Stimulated activated CD8-positive, alpha-beta memory T cell treated with anti-CD3 and anti-CD28 coated beads, Interleukin-7, amount 100 ng/mL, for 24 hours (primary cell): Measurements from ENCODE around the gene PCBP3.
"Not testable (repeated sequence)": the region's sequence is repeated elsewhere in the genome, so short reads cannot be mapped to it uniquely, and the experiment has no call there.

ENCODE experiments used
- DNase-seq: peaks from one replicate; pipeline ENCODE4 v3.0.0-alpha.2; 2020; ENCODE audit warnings: low read depth

The PCBP3 gene

DNA sequence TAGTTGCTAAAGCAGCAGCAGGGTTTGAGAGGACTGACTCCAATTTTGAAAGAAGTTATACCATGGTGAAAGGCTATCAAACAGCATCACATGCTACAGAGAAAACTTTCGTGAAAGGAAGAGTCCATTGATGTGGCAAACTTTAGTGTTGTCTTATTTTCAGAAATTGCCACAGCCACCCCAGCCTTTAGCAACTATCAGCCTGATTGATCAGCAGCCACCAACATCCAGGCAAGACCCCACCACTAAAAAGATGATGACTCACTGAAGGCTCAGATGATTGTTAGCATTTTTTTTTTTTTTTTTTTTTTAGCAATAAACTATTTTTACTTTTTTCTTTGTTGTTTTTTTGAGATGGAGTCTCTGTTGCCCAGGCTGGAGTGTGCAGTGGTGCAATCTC, 35.3 kb downstream of the PCBP3 start:
- DNase-seq = not testable (repeated sequence)

DNA sequence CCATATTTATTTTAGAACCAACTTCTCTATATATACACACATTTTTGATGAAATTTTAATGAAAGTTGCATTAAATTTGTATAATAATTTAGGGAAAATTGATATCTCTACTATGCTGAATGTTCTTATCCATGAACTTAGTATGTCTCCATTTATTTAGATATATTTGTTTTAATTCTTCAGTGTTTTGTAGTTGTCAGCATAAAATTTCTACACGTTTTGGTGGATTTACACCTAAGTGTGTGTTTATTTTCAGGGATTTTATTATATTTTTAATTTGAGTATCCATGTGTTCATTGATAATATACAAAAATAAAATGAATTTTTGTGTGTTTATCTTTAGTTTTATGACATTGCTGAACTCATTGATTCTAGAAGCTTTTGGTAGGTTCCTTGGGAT, 36.7 kb downstream of the PCBP3 start:
- DNase-seq = no peak

- no peak for DNase-seq
These were observed 51.6 kb downstream of the PCBP3 start for GRCh38 chr21:45695086-45695485.

DNA sequence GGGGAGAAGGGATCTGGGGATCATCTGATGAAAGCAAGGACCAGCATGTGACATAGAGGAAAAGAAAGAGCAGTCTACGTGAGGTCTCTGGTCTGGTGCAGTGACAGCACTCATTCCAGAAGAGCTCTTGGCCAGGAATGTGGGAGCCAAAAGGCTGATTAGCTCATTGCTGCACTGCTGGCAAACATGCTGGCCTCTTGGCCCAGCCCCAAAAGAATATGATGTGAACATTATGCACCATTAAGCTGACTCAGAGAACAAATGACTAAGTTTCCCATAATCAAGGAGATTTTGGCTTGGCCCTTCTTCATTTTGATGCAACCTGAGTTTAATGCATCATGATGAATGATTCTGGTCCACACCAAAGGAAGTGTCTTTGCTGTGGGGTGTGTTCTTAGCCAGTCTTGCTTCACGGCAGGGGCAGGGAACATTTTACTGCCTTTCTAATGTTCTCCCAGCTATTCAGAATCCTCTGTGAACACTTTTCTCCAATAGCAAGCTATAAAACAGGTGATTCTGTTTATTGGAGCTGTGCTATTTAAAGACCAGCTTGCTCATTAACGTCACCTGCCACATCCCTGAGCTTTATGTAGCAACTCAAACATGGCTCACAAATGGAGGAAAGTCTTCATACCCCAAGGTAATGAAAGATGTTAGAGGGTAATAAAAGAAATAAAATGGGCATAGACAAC, 55.1 kb downstream of the PCBP3 start:
- no peak for DNase-seq

DNA sequence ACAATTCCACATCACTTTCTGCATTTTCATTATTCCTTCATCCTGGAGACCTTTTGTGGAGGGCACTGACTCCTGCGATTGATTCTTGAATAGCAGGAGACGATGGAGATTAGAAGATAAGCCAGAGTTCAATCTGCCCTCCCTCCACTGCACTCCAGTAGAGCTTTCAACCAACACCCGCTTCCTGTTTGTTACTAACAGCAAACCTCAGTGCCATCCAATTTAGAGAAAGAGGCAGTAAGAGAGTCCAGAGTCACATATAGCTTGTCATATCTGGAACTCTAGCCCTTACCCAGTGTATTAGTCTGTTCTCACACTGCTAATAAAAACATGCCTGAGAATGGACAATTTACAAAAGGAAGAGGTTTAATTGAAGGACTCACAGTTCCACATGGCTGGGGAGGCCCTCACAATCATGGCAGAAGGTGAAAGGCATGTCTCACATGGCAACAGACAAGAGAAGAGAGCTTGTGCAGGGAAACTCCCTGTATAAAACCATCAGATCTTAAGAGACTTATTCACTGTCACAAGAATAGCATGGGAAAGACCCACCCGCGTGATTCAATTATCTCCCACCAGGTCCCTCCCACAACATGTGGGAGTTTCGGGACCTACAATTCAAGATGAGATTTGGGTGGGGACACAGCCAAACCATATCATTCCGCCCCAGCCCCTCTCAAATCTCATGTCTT, 55.9 kb downstream of the PCBP3 start:
- no peak for DNase-seq

- no peak for DNase-seq
These were observed 56.4 kb downstream of the PCBP3 start for GRCh38 chr21:45699966-45700365.

DNA sequence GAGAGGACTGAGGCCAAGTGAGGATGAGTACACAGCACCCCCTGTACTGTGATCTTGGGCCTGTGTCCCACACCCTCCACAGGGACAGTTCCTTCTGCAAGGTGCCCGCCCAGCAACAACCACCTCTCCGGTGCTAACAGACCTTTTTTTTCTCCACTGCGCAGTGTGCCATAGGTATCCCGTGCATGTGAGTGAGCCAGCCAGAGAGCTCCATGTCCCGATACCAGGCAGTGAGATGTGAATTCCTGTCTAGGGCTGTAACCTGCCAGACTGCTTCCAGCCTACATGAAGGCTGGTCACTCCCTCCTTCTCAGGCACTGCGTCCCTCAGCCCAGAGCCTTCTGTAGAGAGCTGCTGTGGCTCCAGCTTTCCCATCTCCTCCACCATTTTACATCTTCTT, 56.9 kb downstream of the PCBP3 start:
- DNase-seq = no peak

DNA sequence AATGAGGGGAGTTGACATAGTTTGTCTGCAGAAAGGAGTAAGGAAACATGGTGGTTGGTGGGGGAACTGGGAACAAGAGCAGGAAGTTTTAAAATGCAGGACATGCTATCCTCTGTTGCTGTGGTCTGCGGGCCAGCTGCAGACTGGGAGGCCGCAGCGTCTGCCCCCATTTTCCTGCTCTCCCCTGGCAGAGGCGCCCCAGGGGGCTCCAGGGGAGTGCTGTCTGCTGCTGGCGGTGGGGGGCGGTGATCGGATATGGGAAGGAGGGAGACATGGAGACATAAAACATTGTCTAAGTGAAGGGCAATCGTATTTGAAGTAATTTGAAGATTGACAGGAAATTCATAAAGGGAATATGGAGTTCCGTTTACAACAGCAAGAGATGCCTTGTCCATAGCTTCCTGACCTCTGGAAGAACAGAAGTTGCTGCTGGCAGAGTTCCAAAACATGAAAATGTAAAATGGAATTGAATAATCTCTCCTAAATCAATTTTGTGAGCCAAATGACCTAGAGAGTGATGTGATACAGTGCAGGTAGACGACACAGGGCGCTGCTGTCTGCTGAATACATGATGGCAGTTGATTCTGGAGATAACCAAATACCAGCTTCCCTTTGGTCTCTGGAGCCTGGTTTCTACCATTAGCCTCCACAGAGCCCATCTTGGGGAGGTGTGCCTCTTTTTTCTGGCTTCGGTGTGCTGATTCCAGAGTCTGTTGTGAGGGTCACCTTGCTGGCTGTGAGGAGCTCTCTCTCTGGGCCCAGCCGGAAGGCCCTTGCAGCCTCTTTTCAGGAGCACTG, 61.0 kb downstream of the PCBP3 start:
- no peak for DNase-seq

- no peak for DNase-seq
These were observed 62.8 kb downstream of the PCBP3 start for GRCh38 chr21:45706299-45706698.

DNA sequence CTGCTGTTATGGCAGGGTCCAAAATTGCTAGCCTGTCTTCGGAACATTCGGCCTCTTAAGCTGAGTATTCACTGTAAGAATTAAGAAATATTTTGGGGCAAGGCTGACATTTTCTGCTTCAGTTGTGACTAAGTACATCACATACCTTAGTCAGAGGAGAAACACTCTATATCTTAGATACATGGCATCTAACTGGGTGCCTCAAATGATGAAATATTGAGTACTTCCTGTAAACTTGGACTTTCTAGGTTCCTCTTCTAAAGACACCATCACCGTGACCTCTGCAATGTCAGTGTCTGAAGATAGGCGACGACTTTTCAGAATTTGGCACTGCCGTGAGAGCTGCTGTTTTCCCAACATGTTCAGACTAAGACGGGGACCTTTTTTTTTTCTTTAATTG, 65.6 kb downstream of the PCBP3 start:
- no peak for DNase-seq

- DNase-seq = no peak
These were observed 66.3 kb downstream of the PCBP3 start for GRCh38 chr21:45709696-45710268.

DNA sequence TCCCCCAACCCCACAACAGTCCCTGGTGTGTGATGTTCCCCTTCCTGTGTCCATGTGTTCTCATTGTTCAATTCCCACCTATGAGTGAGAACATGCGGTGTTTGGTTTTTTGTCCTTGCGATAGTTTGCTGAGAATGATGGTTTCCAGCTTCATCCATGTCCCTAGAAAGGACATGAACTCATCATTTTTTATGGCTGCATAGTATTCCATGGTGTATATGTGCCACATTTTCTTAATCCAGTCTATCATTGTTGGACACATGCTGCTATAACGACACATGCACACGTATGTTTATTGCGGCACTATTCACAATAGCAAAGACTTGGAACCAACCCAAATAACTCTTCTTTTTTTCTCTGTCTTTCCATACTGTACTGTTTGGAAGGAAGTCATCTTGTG, 66.8 kb downstream of the PCBP3 start:
- DNase-seq = not testable (repeated sequence)

- no peak for DNase-seq
These were observed 70.1 kb downstream of the PCBP3 start for GRCh38 chr21:45713613-45714012.

- no peak for DNase-seq
These were observed 71.9 kb downstream of the PCBP3 start for GRCh38 chr21:45715441-45715840.

- no peak for DNase-seq
These were observed 74.9 kb downstream of the PCBP3 start for GRCh38 chr21:45718413-45718812.

DNA sequence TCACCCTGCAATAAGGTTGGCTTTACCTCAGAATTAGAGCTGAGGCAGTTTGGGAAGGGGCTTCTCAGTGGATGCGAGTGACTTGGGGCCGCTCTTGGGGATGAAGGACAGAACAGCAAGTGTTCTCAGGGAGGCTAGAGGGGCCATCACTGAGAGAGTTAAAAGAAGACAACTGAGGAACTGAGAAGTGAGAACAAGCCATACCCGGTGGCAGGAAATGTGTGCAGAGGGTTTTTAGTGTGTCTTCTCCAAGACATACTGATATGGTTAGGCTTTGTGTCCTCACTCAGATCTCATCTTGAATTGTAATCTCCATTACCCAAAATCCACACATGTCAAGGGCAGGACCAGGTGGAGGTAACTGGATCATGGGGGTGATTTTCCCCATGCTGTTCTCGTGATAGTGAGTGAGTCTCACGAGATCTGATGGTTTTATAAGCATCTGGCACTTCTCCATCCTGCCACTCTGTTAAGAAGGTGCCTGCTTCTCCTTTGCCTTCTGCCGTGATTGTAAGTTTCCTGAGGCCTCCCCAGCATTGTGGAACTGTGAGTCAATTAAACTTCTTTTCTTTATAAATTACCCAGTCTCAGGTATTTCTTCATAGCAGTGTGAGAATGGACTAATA, 75.8 kb downstream of the PCBP3 start:
- no peak for DNase-seq

GRCh38 chr21:45720204-45720603, 76.7 kb downstream of the PCBP3 start:
- not testable (repeated sequence) for DNase-seq

DNA sequence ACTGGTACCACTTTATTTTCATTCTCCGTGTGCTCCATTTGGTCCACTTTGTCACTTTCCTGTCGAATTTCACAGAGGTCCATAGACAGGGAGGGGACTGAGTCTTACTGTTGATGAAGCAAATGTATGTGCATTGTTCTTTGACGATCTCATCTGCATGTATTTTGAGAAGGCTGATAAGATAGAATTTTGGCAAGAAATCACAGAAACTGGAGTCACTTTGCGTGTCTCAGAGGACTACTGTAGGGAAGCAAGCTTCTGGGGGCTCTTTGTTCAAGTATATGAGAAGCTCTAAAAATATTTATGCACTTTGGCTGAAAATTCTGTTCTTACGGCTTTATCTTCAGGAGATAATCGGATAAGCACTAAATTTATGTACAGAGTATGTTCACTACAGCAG, 78.1 kb downstream of the PCBP3 start:
- no peak for DNase-seq

- DNase-seq = no peak
These were observed 79.8 kb downstream of the PCBP3 start for GRCh38 chr21:45723049-45723958.

DNA sequence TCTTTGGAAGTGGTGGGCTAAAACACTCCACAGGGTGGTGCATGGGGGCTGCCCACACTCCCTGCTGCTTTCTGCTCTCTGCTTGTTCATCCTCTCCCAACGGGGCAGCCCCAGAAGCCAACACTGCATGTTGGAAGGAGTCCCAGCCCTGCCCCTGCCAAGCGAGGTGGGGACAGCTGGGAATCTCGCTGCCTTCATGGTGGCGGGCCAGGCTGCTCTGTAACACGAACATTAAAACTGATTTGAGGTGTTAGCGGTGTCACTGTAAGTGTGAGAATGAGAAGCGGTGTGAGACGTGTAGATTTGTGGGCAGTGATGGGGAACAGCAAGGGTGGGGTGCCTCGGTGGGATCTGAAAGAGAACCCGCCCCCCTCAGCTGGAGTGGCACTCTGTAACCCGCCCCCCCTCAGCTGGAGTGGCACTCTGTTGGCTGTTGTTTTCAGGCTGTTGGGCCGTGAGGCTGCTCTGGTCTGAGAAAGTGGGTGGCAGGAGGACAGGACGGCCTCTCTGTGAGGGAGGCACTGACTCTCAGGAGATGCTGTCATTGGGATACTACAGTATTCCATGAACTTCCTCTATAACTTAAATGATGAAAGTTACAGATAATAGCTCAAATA, 80.9 kb downstream of the PCBP3 start:
- no peak for DNase-seq
